HCT116 (cell line): ENCODE measurements around the gene SLAMF1. TPM values are rescaled to one million over a fixed set of nuclear protein-coding genes. Genes with fewer than 3 reads are reported as not detected.

ENCODE experiments used
- ATAC-seq: fragments of 200-7000 bp; cut with Tn5 transposase; 2 replicates; pipeline ENCODE4 v1.9.1; 2020; ENCODE audit warnings: mild to moderate bottlenecking, moderate library complexity
- BruUV-seq: library from RNA; stranded (reverse); fragments of 400-500 nt; replicated peaks from 2 replicates; lab custom pipeline; 2021; lab: Mats Ljungman, UMichigan
- CTCF ChIA-PET: fragments of 300-600 bp; sonication (Branson Sonifier 250); formaldehyde crosslinking; loops from one replicate; lab custom pipeline; 2021; ENCODE audit warnings: antibody characterized with exemption; lab: Charles Lee
- POLR2A ChIA-PET: fragments of 300-600, 350-600 bp; sonication (Branson Sonifier 250); formaldehyde crosslinking; loops from one replicate; lab custom pipeline; 2021; ENCODE audit warnings: antibody characterized with exemption; lab: Charles Lee
- RAD21 ChIA-PET, 2 experiments: fragments of 300-600 bp; sonication (Branson Sonifier 250); formaldehyde crosslinking; loops; one replicate each; lab custom pipeline; 2023; ENCODE audit warnings: low total read pairs in 2 of 2; ENCODE audit not compliant: uncharacterized antibody in 2 of 2, unreplicated experiment in 2 of 2, low non-redundant PET in 1 of 2; lab: Charles Lee
- DNase-seq: peaks from one replicate; pipeline ENCODE4 v3.0.0-alpha.2; 2010; ENCODE audit warnings: low read depth, low spot score
- H2AFZ ChIP-seq: fragments of 200-600 bp; shearing (Covaris generic), sonication (generic); 2 replicates; pipeline ENCODE4 v1.6.1; 2017; ENCODE audit warnings: low read depth, mixed run types, mixed read lengths, antibody characterized with exemption, low read length; ENCODE audit not compliant: poor library complexity, severe bottlenecking
- H3K27ac ChIP-seq: 2 replicates; pipeline ENCODE4 v1.5.1; 2012; ENCODE audit warnings: low read depth, low read length
- H3K27me3 ChIP-seq: fragments of 200-600 bp; sonication (generic); 2 replicates; pipeline ENCODE4 v1.6.1; 2016; ENCODE audit warnings: mixed run types, low read length, mixed read lengths; ENCODE audit not compliant: insufficient read depth
- H3K36me3 ChIP-seq, 2 experiments: fragments of 200-500 bp in 1 of 2; fragments of 200-600 bp in 1 of 2; sonication (Bioruptor generic) in 1 of 2; sonication (generic) in 1 of 2; 2 replicates each; pipeline versions ENCODE4 v1.5.1 to v1.6.1; 2014 to 2016; ENCODE audit warnings: low read length in 2 of 2, inconsistent platforms in 1 of 2, mixed read lengths in 1 of 2, mixed run types in 1 of 2; ENCODE audit not compliant: insufficient read depth in 2 of 2, control insufficient read depth in 1 of 2
- H3K4me1 ChIP-seq, 2 experiments: fragments of 200-600 bp in 1 of 2; sonication (generic) in 1 of 2; 2 replicates each; pipeline versions ENCODE4 v1.5.1 to v1.6.1; 2012 to 2017; ENCODE audit warnings: low read length in 2 of 2, inconsistent platforms in 1 of 2, mild to moderate bottlenecking in 1 of 2, mixed read lengths in 1 of 2, mixed run types in 1 of 2, moderate library complexity in 1 of 2; ENCODE audit not compliant: insufficient read depth in 2 of 2, control insufficient read depth in 1 of 2
- H3K4me2 ChIP-seq: fragments of 200-600 bp; sonication (generic); 2 replicates; pipeline ENCODE4 v1.6.1; 2017; ENCODE audit warnings: mixed run types, low read length, mixed read lengths
- H3K4me3 ChIP-seq, 2 experiments: fragments of 200-600 bp in 1 of 2; sonication (generic) in 1 of 2; replicated peaks in 1 of 2; 2 replicates each; pipeline ENCODE4 v1.5.1; 2011 to 2016; ENCODE audit warnings: low read length in 2 of 2, control low read depth in 1 of 2, low read depth in 1 of 2, mild to moderate bottlenecking in 1 of 2, mixed read lengths in 1 of 2, mixed run types in 1 of 2
- H3K79me2 ChIP-seq: fragments of 200-600 bp; sonication (generic); 2 replicates; pipeline ENCODE4 v1.6.1; 2017; ENCODE audit warnings: mild to moderate bottlenecking, mixed run types, low read length, moderate library complexity, mixed read lengths; ENCODE audit not compliant: insufficient read depth
- H3K9ac ChIP-seq: fragments of 200-600 bp; sonication (generic); 2 replicates; pipeline ENCODE4 v1.6.1; 2016; ENCODE audit warnings: low read length, mixed read lengths
- H3K9me2 ChIP-seq: fragments of 200-600 bp; sonication (generic), shearing (Covaris generic); 2 replicates; pipeline ENCODE4 v1.6.1; 2017; ENCODE audit warnings: mixed run types, mild to moderate bottlenecking, moderate library complexity; ENCODE audit not compliant: insufficient read depth
- H3K9me3 ChIP-seq, 2 experiments: fragments of 200-500 bp in 1 of 2; fragments of 200-600 bp in 1 of 2; sonication (Bioruptor generic) in 1 of 2; sonication (generic) in 1 of 2; 2 replicates each; pipeline ENCODE4 v1.6.1; 2014 to 2017; ENCODE audit warnings: low read length in 2 of 2, mixed read lengths in 2 of 2, inconsistent platforms in 1 of 2, low read depth in 1 of 2, mild to moderate bottlenecking in 1 of 2, mixed run types in 1 of 2, moderate library complexity in 1 of 2; ENCODE audit not compliant: control insufficient read depth in 1 of 2, insufficient read depth in 1 of 2
- H4K20me1 ChIP-seq: fragments of 200-600 bp; sonication (generic), shearing (Covaris generic); 2 replicates; pipeline ENCODE4 v1.6.1; 2017; ENCODE audit warnings: mixed run types, mild to moderate bottlenecking, moderate library complexity; ENCODE audit not compliant: insufficient read depth
- CBX3 ChIP-seq: IDR thresholded peaks from 2 replicates; pipeline ENCODE4 v1.6.1; 2012; ENCODE audit warnings: low read depth
- CEBPB ChIP-seq: IDR thresholded peaks from 2 replicates; pipeline ENCODE4 v1.6.1; 2012; ENCODE audit warnings: low read depth
- EGR1 ChIP-seq: IDR thresholded peaks from 2 replicates; pipeline ENCODE4 v1.6.1; 2012; ENCODE audit warnings: low read depth
- ELF1 ChIP-seq: IDR thresholded peaks from 2 replicates; pipeline ENCODE4 v1.6.1; 2012; ENCODE audit warnings: low read depth, borderline replicate concordance
- EZH2 ChIP-seq: fragments of 200-600 bp; sonication (generic); IDR thresholded peaks from 2 replicates; pipeline ENCODE4 v1.6.1; 2017; ENCODE audit warnings: antibody characterized with exemption, mixed run types
- EZH2phosphoT487 ChIP-seq: fragments of 200-600 bp; IDR thresholded peaks from 2 replicates; pipeline ENCODE4 v1.6.1; 2018; ENCODE audit warnings: antibody characterized with exemption, borderline replicate concordance
- FOSL1 ChIP-seq: IDR thresholded peaks from 2 replicates; pipeline ENCODE4 v1.6.1; 2012; ENCODE audit warnings: low read depth
- JUND ChIP-seq: IDR thresholded peaks from 2 replicates; pipeline ENCODE4 v1.6.1; 2012
- POLR2A ChIP-seq: IDR thresholded peaks from 2 replicates; pipeline ENCODE4 v1.7.0; 2011; ENCODE audit warnings: borderline replicate concordance; ENCODE audit not compliant: insufficient read depth, insufficient read length; ENCODE audit errors: extremely low read depth
- SIN3A ChIP-seq: IDR thresholded peaks from 2 replicates; pipeline ENCODE4 v1.6.1; 2012; ENCODE audit warnings: low read depth
- SP1 ChIP-seq: IDR thresholded peaks from 2 replicates; pipeline ENCODE4 v1.6.1; 2012; ENCODE audit warnings: low read depth
- SRF ChIP-seq: IDR thresholded peaks from 2 replicates; pipeline ENCODE4 v1.6.1; 2012; ENCODE audit warnings: low read depth
- YY1 ChIP-seq: IDR thresholded peaks from 2 replicates; pipeline ENCODE4 v1.6.1; 2011; ENCODE audit warnings: low read length, low read depth, moderate library complexity, mild to moderate bottlenecking; ENCODE audit not compliant: insufficient replicate concordance; ENCODE audit errors: extremely low read depth
- ZBTB33 ChIP-seq: IDR thresholded peaks from 2 replicates; pipeline ENCODE4 v1.6.1; 2011; ENCODE audit warnings: mild to moderate bottlenecking, low read length, moderate library complexity; ENCODE audit not compliant: insufficient replicate concordance; ENCODE audit errors: extremely low read depth
- ZFX ChIP-seq: fragments of 450-650 bp; IDR thresholded peaks from 2 replicates; pipeline ENCODE4 v1.6.1; 2017
- ZNF274 ChIP-seq: fragments of 200-500 bp; sonication (Bioruptor generic); IDR thresholded peaks from 2 replicates; pipeline ENCODE4 v1.6.1; 2014; ENCODE audit warnings: mild to moderate bottlenecking, low read depth, low read length, inconsistent platforms
- intact Hi-C: fragments of 100-400 bp; cut with micrococcal nuclease; formaldehyde crosslinking; loops from 2 replicates; pipeline ENCODE4 v1.10.0; 2022
- total RNA-seq: library from RNA; stranded (reverse); gene quantifications from one replicate; pipeline ENCODE4 v1.2.1, GENCODE V29; 2021; ENCODE audit not compliant: unreplicated experiment
- TF ChIP-seq, protein P1 (sequence below): IDR thresholded peaks from 2 replicates; pipeline ENCODE4 v1.6.1; 2012; ENCODE audit warnings: low read depth
- TF ChIP-seq, protein P2 (sequence below), 3 experiments: fragments of 200-600 bp in 1 of 3; sonication (generic) in 1 of 3; IDR thresholded peaks in 2 of 3; conservative IDR thresholded peaks in 1 of 3; 2 replicates each; pipeline ENCODE4 v1.5.1; 2012 to 2017; ENCODE audit warnings: low read depth in 2 of 3, low read length in 2 of 3, antibody characterized with exemption in 1 of 3, borderline replicate concordance in 1 of 3, control low read depth in 1 of 3, mild to moderate bottlenecking in 1 of 3, mixed read lengths in 1 of 3, mixed run types in 1 of 3, moderate library complexity in 1 of 3; ENCODE audit not compliant: insufficient read depth in 1 of 3

SLAMF1 gene
- total RNA-seq, 1 experiment from 2014 or later: 0.30 TPM

GRCh38 chr1:160639652-160640051, 7.2 kb downstream of the SLAMF1 start (continued):
- TF ChIP-seq ZBTB33: no peak
- TF ChIP-seq EZH2: no peak
- no peak for TF ChIP-seq JUND
- TF ChIP-seq YY1: no peak
- no peak for TF ChIP-seq CBX3
- TF ChIP-seq, all 23 proteins: peak for 0

DNA sequence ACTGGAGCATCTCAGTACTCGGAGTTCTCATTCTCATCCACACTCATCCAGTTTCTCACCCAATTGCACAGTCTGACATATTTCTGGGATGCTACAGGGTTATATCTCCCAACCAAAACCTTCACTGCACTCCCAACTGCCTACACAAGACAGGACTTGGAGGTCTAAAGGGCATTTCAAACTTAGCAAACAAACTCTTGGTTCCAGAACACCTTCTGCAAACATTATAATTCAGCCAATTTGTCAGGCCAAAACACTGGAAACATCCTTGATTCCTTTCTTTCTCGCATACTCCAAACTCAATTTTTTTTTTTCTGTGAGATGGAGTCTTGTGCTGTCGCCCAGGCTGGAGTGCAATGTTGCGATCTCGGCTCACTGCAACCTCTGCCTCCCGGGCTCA, 7.9 kb downstream of the SLAMF1 start:
- intact Hi-C loops: no loop called here
- Histone ChIP-seq H3K27ac (no peak overlapping the region), H3K9ac (no peak overlapping the region), H3K9me3 (no peaks in the 10 kb centered on the region), H4K20me1 (no peaks in the 10 kb centered on the region), H3K4me2 (no peak overlapping the region), H2AFZ (no peak overlapping the region), H3K9me2 (no peaks in the 10 kb centered on the region), H3K4me3 (no peak overlapping the region), H3K79me2 (no peaks in the 10 kb centered on the region), H3K4me1 (no peaks in the 10 kb centered on the region), H3K27me3 (no peaks in the 10 kb centered on the region), H3K36me3 (no peaks in the 10 kb centered on the region)
- ChIA-PET CTCF (no interaction called here), POLR2A (no interaction called here), RAD21 (no interaction called here)
- BruUV-seq: no TSS peak
- DNase-seq (no peak), ATAC-seq (no peak)
- TF ChIP-seq EZH2phosphoT487: no peak
- TF ChIP-seq ELF1: no peak
- TF ChIP-seq, protein P1, sequence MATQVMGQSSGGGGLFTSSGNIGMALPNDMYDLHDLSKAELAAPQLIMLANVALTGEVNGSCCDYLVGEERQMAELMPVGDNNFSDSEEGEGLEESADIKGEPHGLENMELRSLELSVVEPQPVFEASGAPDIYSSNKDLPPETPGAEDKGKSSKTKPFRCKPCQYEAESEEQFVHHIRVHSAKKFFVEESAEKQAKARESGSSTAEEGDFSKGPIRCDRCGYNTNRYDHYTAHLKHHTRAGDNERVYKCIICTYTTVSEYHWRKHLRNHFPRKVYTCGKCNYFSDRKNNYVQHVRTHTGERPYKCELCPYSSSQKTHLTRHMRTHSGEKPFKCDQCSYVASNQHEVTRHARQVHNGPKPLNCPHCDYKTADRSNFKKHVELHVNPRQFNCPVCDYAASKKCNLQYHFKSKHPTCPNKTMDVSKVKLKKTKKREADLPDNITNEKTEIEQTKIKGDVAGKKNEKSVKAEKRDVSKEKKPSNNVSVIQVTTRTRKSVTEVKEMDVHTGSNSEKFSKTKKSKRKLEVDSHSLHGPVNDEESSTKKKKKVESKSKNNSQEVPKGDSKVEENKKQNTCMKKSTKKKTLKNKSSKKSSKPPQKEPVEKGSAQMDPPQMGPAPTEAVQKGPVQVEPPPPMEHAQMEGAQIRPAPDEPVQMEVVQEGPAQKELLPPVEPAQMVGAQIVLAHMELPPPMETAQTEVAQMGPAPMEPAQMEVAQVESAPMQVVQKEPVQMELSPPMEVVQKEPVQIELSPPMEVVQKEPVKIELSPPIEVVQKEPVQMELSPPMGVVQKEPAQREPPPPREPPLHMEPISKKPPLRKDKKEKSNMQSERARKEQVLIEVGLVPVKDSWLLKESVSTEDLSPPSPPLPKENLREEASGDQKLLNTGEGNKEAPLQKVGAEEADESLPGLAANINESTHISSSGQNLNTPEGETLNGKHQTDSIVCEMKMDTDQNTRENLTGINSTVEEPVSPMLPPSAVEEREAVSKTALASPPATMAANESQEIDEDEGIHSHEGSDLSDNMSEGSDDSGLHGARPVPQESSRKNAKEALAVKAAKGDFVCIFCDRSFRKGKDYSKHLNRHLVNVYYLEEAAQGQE: no peak
- no peak for TF ChIP-seq CEBPB
- no peak for TF ChIP-seq ZBTB33
- TF ChIP-seq POLR2A: no peak
- no peak for TF ChIP-seq ZNF274
- TF ChIP-seq CBX3: no peak
- no peak for TF ChIP-seq SRF
- TF ChIP-seq JUND: no peak
- TF ChIP-seq SP1: no peak
- no peak for TF ChIP-seq SIN3A
- TF ChIP-seq ZFX: no peak
- TF ChIP-seq, protein P2, sequence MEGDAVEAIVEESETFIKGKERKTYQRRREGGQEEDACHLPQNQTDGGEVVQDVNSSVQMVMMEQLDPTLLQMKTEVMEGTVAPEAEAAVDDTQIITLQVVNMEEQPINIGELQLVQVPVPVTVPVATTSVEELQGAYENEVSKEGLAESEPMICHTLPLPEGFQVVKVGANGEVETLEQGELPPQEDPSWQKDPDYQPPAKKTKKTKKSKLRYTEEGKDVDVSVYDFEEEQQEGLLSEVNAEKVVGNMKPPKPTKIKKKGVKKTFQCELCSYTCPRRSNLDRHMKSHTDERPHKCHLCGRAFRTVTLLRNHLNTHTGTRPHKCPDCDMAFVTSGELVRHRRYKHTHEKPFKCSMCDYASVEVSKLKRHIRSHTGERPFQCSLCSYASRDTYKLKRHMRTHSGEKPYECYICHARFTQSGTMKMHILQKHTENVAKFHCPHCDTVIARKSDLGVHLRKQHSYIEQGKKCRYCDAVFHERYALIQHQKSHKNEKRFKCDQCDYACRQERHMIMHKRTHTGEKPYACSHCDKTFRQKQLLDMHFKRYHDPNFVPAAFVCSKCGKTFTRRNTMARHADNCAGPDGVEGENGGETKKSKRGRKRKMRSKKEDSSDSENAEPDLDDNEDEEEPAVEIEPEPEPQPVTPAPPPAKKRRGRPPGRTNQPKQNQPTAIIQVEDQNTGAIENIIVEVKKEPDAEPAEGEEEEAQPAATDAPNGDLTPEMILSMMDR (IDR thresholded peaks at IDR 0.05 in 2 of 3, conservative IDR thresholded peaks at IDR 0.05 in 1 of 3; ENCODE audit: borderline replicate concordance in 1 of 3, insufficient read depth in 1 of 3, low read depth in 2 of 3, low read length in 2 of 3): no peak
- TF ChIP-seq FOSL1: no peak
- no peak for TF ChIP-seq EGR1
